HepG2 (cell line): Measurements from ENCODE around the gene VRK3. TPM values are rescaled to one million over a fixed set of nuclear protein-coding genes. Genes with fewer than 3 reads are reported as not detected.

ENCODE experiments used
- FOXP1 ChIP-seq, 2 experiments: fragments of 450-650 bp in 1 of 2; IDR thresholded peaks; 2 replicates each; pipeline ENCODE4 v1.6.1; 2017 to 2018; ENCODE audit warnings: antibody characterized with exemption in 1 of 2
- HNRNPUL1 ChIP-seq: fragments of 200-400 bp; formaldehyde crosslinking; IDR thresholded peaks from 2 replicates; pipeline ENCODE4 v1.6.1; 2017; ENCODE audit warnings: low read depth, mild to moderate bottlenecking, low read length, moderate library complexity
- JUN ChIP-seq: sonication (generic); formaldehyde crosslinking; IDR thresholded peaks from 2 replicates; pipeline ENCODE4 v1.4.0; 2020; ENCODE audit warnings: mild to moderate bottlenecking, missing genetic modification reagents
- MZF1 ChIP-seq: sonication (generic); formaldehyde crosslinking; IDR thresholded peaks from 2 replicates; pipeline ENCODE4 v1.8.1; 2023; ENCODE audit warnings: mild to moderate bottlenecking, missing genetic modification reagents, borderline replicate concordance
- PRMT3 ChIP-seq: sonication (generic); formaldehyde crosslinking; IDR thresholded peaks from 2 replicates; pipeline ENCODE4 v1.8.1; 2022; ENCODE audit warnings: low read depth, mild to moderate bottlenecking, moderate library complexity, missing genetic modification reagents, borderline replicate concordance
- RFXAP ChIP-seq: sonication (generic); formaldehyde crosslinking; IDR thresholded peaks from 2 replicates; pipeline ENCODE4 v1.4.0; 2020; ENCODE audit warnings: missing genetic modification reagents, borderline replicate concordance
- SIX4 ChIP-seq: sonication (generic); formaldehyde crosslinking; IDR thresholded peaks from 2 replicates; pipeline ENCODE4 v1.4.0; 2020; ENCODE audit warnings: missing genetic modification reagents
- SOX6 ChIP-seq, 2 experiments: fragments of 450-650 bp in 1 of 2; sonication (generic) in 1 of 2; formaldehyde crosslinking in 1 of 2; IDR thresholded peaks; 2 replicates each; pipeline versions ENCODE4 v1.4.0 to v1.6.1; 2017 to 2020; ENCODE audit warnings: antibody characterized with exemption in 1 of 2, mild to moderate bottlenecking in 1 of 2, missing genetic modification reagents in 1 of 2
- ZBTB21 ChIP-seq: sonication (generic); formaldehyde crosslinking; IDR thresholded peaks from 2 replicates; pipeline ENCODE4 v1.4.0; 2020; ENCODE audit warnings: missing genetic modification reagents
- ZBTB40 ChIP-seq, 2 experiments: fragments of 450-650 bp in 1 of 2; sonication (generic) in 1 of 2; formaldehyde crosslinking in 1 of 2; IDR thresholded peaks; 2 replicates each; pipeline versions ENCODE4 v1.6.1 to v1.8.0; 2016 to 2022; ENCODE audit warnings: antibody characterized with exemption in 1 of 2, mild to moderate bottlenecking in 1 of 2, missing genetic modification reagents in 1 of 2
- ZNF329 ChIP-seq: sonication (generic); formaldehyde crosslinking; IDR thresholded peaks from 2 replicates; pipeline ENCODE4 v1.9.0; 2021; ENCODE audit warnings: low read depth, mild to moderate bottlenecking, missing genetic modification reagents
- ZNF646 ChIP-seq: sonication (generic); formaldehyde crosslinking; IDR thresholded peaks from 2 replicates; pipeline ENCODE4 v1.9.0; 2021; ENCODE audit warnings: mild to moderate bottlenecking, missing genetic modification reagents
- ZNF747 ChIP-seq: sonication (generic); formaldehyde crosslinking; IDR thresholded peaks from 2 replicates; pipeline ENCODE4 v1.8.1; 2023; ENCODE audit warnings: missing genetic modification reagents, mild to moderate bottlenecking, borderline replicate concordance
- polyA plus RNA-seq, 8 experiments: library from polyadenylated mRNA; depleted of rRNA in 3 of 8; stranded (reverse) in 7 of 8; unstranded in 1 of 8; fragments of >200 nt; fragmentation: Illumina TruSeq in 4 of 8; extraction: Trizol in 4 of 8; gene quantifications; 2 replicates each; pipeline versions ENCODE4 v1.2.1 to v1.2.3, GENCODE V29; 2011 to 2016; ENCODE audit warnings: low read depth in 4 of 8, missing spikeins in 1 of 8, mixed read lengths in 1 of 8; ENCODE audit not compliant: insufficient read depth in 1 of 8
- total RNA-seq, 5 experiments: library from RNA; depleted of rRNA; stranded (reverse); fragments of >200 nt; fragmentation: Illumina TruSeq; extraction: Trizol; gene quantifications; 2 replicates each; pipeline ENCODE4 v1.2.3, GENCODE V29; 2016; ENCODE audit warnings: low read depth in 1 of 5

The VRK3 gene
- total and polyA plus RNA-seq, 2 of the 13 experiments (the other 11 are each of a cell fraction or from before 2014, with no cell fraction given): 23.8 to 28.3 TPM

- TF ChIP-seq SOX6 (IDR thresholded peaks at IDR 0.05) (no peak), SOX6 (CRISPR knock-in tag; IDR thresholded peaks at IDR 0.05) (peak; percentile 38), ZBTB21 (0 out of 2 replicates have a peak, but pooled peaks have one; percentile 3), SIX4 (no peak; the same call in 1 of the 2 replicates), ZNF646 (no peak), ZNF329 (CRISPR knock-in tag) (no peak; the same call in 1 of the 2 replicates), HNRNPUL1 (0 out of 2 replicates have a peak, but pooled peaks have one; percentile 61), ZNF747 (no peak; the same call in 1 of the 2 replicates), FOXP1 (IDR thresholded peaks at IDR 0.05) (no peak), FOXP1 (CRISPR knock-in tag; IDR thresholded peaks at IDR 0.05) (no peak; the same call in 1 of the 2 replicates), MZF1 (CRISPR knock-in tag) (no peak), JUN (CRISPR knock-in tag) (no peak), ZBTB40 (IDR thresholded peaks at IDR 0.05) (no peak), ZBTB40 (CRISPR knock-in tag; IDR thresholded peaks at IDR 0.05) (peak; percentile 80; the same call in 1 of the 2 replicates), RFXAP (CRISPR knock-in tag) (peak; percentile 85; the same call in 1 of the 2 replicates), PRMT3 (CRISPR knock-in tag) (peak; percentile 98; the same call in 1 of the 2 replicates)
Observed at GRCh38 chr19:49929121-49929610, 96.0 kb downstream of the VRK3 start, which contains the start of the genes ATF5 and NUP62 (continued).
